HG03571 (cell line): ENCODE data around the gene SEL1L2.

ENCODE experiments used
- ATAC-seq: cut with Tn5 transposase; IDR thresholded peaks from one replicate; pipeline ENCODE4 v1.9.1; 2021; ENCODE audit not compliant: unreplicated experiment

Gene SEL1L2

GRCh38 chr20:13929836-13930235 is 60.6 kb downstream of the SEL1L2 start:
- no peak for ATAC-seq

DNA sequence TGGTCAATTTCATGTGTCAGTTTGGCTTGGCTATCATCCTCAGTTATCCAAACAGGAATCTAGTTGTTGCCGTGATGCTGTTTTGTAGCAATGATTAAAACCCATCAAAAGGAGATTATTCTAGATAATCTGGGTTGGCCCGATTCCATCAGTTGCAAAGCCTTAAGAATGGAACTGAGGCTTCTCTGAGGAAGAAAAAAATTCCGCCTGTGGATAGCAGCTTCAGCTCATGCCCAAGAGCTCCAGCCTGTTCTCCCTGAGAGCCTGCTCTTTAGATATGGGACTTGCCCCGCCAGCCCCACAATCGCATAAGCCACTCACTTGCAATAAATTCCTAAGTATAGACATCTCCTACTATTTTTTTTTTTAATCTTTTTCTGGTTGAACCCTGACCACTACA is 61.5 kb downstream of the SEL1L2 start:
- ATAC-seq: no peak

DNA sequence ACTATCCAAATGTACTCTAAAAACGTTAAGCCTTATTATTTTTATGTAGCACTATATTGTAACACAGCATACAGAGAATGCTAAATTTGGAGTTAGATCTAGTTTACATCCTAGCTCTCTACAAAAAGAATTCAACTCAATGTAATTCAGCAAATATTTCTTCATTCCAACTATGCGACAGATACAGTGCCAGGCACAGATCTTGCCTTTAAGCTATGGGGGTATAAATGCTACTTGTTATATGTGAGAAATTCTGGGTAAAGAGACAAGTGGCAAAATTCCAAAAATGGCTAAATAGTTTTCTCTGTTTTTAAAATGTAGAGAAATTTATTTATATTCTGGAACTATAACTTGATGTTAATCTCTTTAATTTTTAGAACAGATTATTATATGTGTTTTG is 63.2 kb downstream of the SEL1L2 start:
- ATAC-seq: no peak

DNA sequence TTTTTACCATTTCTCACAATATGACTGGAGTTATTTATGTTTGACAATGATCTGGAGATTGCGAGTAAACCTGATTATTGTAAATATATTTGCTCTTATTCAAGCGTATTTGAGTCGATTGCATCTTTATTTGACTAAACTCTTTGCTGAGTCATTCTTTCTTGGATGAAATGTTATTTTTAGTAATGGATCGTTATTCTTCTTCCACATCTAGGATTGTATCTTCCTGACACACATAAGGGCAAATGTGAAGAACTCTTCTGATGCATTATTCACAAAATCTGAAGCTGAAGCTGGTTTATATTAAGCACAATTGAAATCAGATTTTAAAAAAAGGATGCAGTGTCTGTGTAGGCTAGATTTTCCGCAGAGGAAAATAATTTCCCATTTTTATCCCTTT is 68.2 kb downstream of the SEL1L2 start:
- ATAC-seq: no peak

- no peak for ATAC-seq
Measured at GRCh38 chr20:13915284-13915683, 75.1 kb downstream of the SEL1L2 start.

- no peak for ATAC-seq
Measured at GRCh38 chr20:13913572-13913971, 76.8 kb downstream of the SEL1L2 start.

GRCh38 chr20:13913131-13913530 is 77.3 kb downstream of the SEL1L2 start:
- no peak for ATAC-seq

DNA sequence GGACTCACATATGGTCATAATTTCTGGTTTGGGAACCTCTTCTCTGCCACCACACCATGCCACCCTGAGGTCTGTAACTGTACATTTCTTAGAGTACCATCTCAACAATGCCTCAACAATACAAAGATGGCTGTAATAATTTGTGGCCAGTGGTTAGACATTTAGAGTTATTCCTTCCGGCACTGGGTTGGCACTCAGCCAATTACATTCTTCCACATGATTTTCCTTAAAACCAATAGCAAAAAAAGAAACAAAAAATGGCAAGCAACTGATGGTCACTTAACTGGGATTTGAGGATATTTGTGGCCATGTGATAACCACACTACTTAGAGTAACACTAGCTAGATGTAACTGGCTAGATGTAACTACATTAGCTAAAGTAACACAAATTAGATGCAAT is 79.9 kb downstream of the SEL1L2 start:
- no peak for ATAC-seq

GRCh38 chr20:13909067-13909466 is 81.3 kb downstream of the SEL1L2 start:
- ATAC-seq: no peak

DNA sequence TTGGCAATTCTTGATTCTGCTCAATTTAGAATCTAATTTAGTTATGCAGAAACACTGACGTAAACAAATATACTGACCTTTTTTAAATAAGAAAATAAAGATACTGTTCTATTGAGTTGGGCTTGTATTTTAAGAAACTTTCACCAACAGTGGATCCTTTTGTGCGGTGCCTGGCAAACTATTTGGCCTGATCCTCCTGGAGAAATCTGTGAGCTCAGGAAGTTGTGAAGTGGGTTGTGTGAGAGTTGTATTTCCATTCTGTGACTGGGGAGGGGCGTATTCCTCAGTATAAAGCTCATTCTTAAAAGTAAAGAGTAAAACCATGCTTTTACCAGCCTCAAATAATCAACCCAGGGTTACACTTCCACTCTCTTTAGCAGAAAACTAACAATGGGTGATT is 85.6 kb downstream of the SEL1L2 start:
- ATAC-seq: no peak

DNA sequence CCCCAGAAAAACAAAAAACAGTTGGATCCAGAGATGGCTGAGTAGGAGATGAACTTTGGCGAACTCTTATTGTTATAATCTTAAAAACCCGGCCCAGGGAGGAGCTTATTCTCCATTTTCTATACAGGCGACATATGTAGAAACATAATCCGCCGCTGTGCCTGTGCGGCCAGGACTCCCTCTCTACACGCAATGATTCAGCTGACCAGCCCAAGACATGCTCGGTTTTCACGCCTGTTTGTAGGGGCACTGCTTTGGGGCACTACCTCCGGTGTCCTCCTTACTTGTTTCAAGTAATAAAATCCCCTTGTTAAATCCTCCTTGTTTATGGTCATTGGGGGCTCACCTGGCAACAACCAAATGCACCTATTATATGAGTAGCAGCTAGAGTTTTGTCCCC is 89.9 kb downstream of the SEL1L2 start:
- ATAC-seq: no peak

- ATAC-seq: no peak
Measured at GRCh38 chr20:13898012-13898612, 92.3 kb downstream of the SEL1L2 start.

DNA sequence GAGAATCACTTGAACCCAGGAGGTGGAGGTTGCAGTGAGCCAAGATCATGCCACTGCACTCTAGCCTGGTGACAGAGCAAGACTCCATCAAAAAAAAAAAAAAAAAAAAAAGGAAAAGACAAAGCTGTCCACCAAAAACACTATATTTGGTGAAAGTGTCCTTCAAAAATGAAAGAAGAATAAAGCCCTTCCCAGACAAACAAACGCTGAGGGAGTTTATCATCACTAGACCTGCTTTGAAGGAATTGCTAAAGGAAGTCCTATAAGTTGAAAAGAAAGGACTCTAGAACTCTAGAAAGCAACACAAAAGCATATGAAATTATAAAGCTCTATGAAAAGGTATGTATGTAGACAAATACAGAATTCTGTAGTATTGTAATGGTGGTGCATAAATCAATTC is 98.8 kb downstream of the SEL1L2 start:
- no peak for ATAC-seq

DNA sequence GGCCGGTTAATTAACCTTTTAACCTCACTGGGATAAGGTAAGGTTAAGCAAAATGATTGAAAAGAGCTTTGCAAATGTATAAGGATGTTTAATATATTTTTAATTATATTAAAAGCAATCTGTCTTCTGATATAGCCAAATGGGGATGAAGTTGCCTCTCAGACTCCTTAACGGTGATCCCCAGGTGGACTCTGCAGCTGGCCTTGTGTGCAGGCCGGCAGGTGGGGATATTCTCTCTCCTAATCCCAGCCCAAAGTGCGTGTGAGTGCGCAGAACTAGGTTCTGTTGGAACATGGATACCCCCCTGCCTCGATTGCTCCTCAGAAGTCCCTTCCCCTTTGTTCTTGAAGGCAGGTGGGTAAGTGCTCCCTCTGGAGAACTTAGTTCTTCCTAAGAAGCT is 105.6 kb downstream of the SEL1L2 start:
- no peak for ATAC-seq

DNA sequence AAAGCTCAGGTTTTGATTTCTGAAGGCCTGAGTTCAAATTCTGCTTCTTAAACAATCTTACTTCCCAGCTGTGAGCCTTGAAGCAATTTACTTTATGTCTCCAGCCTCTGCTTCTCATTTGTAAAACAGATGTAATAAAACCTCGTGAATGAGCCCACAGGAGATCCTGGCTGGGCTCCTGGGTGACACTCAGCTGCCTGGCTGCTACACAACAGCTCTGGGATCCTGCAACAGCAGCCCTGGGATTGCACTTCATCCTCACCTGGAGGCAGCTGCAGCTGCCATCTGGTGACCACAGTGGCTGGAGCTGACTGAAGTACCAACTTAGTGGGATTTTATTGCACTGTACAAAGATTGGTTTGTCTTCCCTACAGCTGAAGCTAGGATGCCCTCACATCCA is 107.0 kb downstream of the SEL1L2 start:
- ATAC-seq: no peak

- no peak for ATAC-seq
Measured at GRCh38 chr20:13878566-13878965, 111.8 kb downstream of the SEL1L2 start.

DNA sequence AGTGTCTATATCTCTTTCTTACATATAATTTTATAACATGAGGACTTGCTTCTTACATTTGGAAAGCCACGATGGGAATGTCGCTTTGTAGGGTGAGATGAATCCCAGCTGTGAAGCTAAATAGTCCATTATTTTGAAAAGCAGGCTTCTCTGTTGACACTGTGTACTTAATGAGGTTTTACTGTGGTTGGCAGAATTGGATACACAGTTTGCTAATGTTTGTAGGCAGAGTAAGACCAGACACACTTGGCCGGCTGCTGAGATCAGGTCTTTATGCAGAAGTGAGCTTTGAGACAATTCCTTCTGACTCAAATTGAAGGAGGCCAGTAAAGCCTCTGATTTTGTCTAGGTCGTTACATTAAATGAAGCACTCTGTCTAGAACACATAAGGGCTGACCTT is 112.6 kb downstream of the SEL1L2 start:
- ATAC-seq: no peak

GRCh38 chr20:13875265-13875811 is 115.1 kb downstream of the SEL1L2 start:
- ATAC-seq: no peak

- ATAC-seq: no peak
Measured at GRCh38 chr20:13874394-13875157, 115.8 kb downstream of the SEL1L2 start.

GRCh38 chr20:13873831-13874230 is 116.6 kb downstream of the SEL1L2 start:
- no peak for ATAC-seq

DNA sequence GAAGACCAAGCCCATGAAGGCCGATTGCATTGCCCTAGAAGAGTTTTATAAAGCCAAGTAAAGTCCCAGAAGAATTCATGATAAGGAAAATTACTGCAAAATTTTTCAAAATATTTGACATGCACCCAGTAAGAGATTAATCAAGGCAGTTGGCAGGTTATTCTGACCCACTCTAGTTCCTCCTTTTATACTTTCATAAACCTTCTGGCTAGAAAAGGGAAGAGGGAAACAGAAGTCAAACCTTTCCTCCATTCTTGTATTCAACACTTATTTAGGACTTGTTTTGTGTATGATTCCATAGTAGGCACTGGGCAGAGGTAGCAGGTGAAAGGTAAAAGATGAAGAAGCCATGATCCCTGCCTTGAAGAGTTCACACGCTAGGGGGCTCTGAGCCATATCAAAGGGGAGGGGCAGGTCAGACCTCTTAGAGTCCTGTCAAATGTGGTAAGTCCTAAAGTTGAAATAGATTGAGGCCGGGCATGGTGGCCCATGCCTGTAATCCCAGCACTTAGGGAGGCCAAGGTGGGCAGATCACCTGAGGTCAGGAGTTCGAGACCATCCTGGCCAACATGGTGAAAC is 120.2 kb downstream of the SEL1L2 start:
- no peak for ATAC-seq

DNA sequence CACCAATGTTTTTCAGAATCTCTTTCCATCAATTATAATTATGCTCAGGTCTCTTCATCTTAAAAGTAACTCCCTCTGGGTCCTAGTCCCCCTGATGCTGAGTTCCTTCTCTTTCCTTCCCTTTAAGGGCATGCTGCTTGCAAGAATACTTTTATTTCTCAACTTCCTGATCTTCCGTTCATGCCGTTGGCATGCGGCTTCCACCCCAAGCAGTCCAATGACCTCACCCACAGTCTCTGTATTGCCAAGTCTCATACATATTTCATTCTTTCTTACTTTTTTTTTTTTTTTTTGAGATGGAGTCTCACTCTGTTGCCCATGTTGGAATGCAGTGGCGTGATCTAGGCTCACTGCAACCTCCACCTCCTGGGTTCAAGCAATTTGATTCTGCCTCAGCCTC is 122.1 kb downstream of the SEL1L2 start:
- ATAC-seq: no peak
